ENCODE results near the gene MECP2.

The MECP2 gene

GRCh38 chrX:154059231-154059630, 38.3 kb downstream of the MECP2 start:
- no peak for DNase-seq

GRCh38 chrX:154058214-154058997, 39.1 kb downstream of the MECP2 start:
- no peak for DNase-seq

GRCh38 chrX:154057791-154058190, 39.7 kb downstream of the MECP2 start:
- no peak for DNase-seq

- DNase-seq, result peak; percentile 5
These were observed 40.7 kb downstream of the MECP2 start for GRCh38 chrX:154056770-154057241.

GRCh38 chrX:154051201-154051810, 46.2 kb downstream of the MECP2 start:
- DNase-seq, result peak; percentile 70

GRCh38 chrX:154050113-154050495, 47.4 kb downstream of the MECP2 start:
- DNase-seq, result no peak

- no peak for DNase-seq
These were observed 48.1 kb downstream of the MECP2 start for GRCh38 chrX:154049209-154050112.

- no peak for DNase-seq
These were observed 49.1 kb downstream of the MECP2 start for GRCh38 chrX:154048398-154048797.

- DNase-seq, result no peak
These were observed 50.4 kb downstream of the MECP2 start for GRCh38 chrX:154046940-154047610.

- no peak for DNase-seq
These were observed 51.3 kb downstream of the MECP2 start for GRCh38 chrX:154046031-154046781.

- no peak for DNase-seq
These were observed 53.4 kb downstream of the MECP2 start for GRCh38 chrX:154044091-154044490.

GRCh38 chrX:154043003-154043763, 54.3 kb downstream of the MECP2 start:
- no peak for DNase-seq

- no peak for DNase-seq
These were observed 56.7 kb downstream of the MECP2 start for GRCh38 chrX:154040863-154041262.

- DNase-seq, result no peak
These were observed 57.2 kb downstream of the MECP2 start for GRCh38 chrX:154040307-154040756.

- no peak for DNase-seq
These were observed 57.9 kb downstream of the MECP2 start for GRCh38 chrX:154039577-154039976.

- DNase-seq, result no peak
These were observed 58.9 kb downstream of the MECP2 start for GRCh38 chrX:154038656-154039055.

- DNase-seq, result no peak
These were observed 59.8 kb downstream of the MECP2 start for GRCh38 chrX:154037754-154038153.

GRCh38 chrX:154036513-154036912, 61.0 kb downstream of the MECP2 start:
- DNase-seq, result peak; percentile 26

- no peak for DNase-seq
These were observed 63.7 kb downstream of the MECP2 start for GRCh38 chrX:154033848-154034247.

- no peak for DNase-seq
These were observed 64.9 kb downstream of the MECP2 start for GRCh38 chrX:154032653-154033052.

- DNase-seq, result no peak
These were observed 65.4 kb downstream of the MECP2 start for GRCh38 chrX:154032160-154032559.
